Adrenal gland (tissue), 12 donors: ENCODE results near the gene ST7. TPM values are rescaled to one million over a fixed set of nuclear protein-coding genes. Genes with fewer than 3 reads are reported as not detected.

Source experiments
- DNase-seq, 7 donors: peaks; one replicate each; pipeline ENCODE4 v3.0.0-alpha.2; 2019 to 2020
- H3K27ac ChIP-seq, 5 donors: fragments of 200-600 bp; sonication (generic) in 4 of 5; 1 replicate in 3 of 5; 2 replicates in 2 of 5; pipeline versions ENCODE4 v1.5.1 to v1.8.0; 2016 to 2020; ENCODE audit warnings: mild to moderate bottlenecking in 1 of 5
- H3K27me3 ChIP-seq: fragments of 200-600 bp; 2 replicates; pipeline ENCODE4 v1.8.0; 2021
- H3K36me3 ChIP-seq, 2 donors: fragments of 200-600 bp; replicated peaks in 1 of 2; 1 replicate in 1 of 2; 2 replicates in 1 of 2; pipeline versions ENCODE4 v1.5.1 to v1.8.0; 2018 to 2022
- H3K4me1 ChIP-seq, 2 donors: fragments of 200-600 bp; replicated peaks in 1 of 2; 1 replicate in 1 of 2; 2 replicates in 1 of 2; pipeline versions ENCODE4 v1.5.1 to v1.8.0; 2018 to 2021
- H3K4me3 ChIP-seq, 4 donors: fragments of 200-600 bp; sonication (generic) in 3 of 4; one replicate each; pipeline ENCODE4 v1.5.1; 2016 to 2018
- H3K9me3 ChIP-seq, 3 donors: fragments of 200-600 bp; sonication (generic) in 1 of 3; replicated peaks in 1 of 3; 1 replicate in 2 of 3; 2 replicates in 1 of 3; pipeline versions ENCODE4 v1.5.1 to v1.8.0; 2016 to 2021
- POLR2A ChIP-seq, 2 donors: fragments of 450-650 bp; IDR thresholded peaks; one replicate each; pipeline ENCODE4 v1.6.1; 2017; ENCODE audit warnings: antibody characterized with exemption in 2 of 2, mild to moderate bottlenecking in 2 of 2, moderate library complexity in 1 of 2
- WGBS, 4 donors: extraction: QIAGEN DNeasy Blood & Tissue Kit in 2 of 4; methylation state at CpG; one replicate each; pipeline versions ENCODE4 v1.1.5 to v1.1.7; 2013 to 2017; 5-methylcytosine and 5-hydroxymethylcytosine counted together
- intact Hi-C, 2 donors: fragments of 100-400 bp; cut with DNase I; formaldehyde crosslinking; loops; one replicate each; pipeline versions ENCODE4 v1.14.1 to v1.15.0; 2022 to 2023
- polyA plus RNA-seq, 3 donors: library from polyadenylated mRNA; stranded (reverse); fragments of 200-250 nt in 2 of 3; fragments of 350-450 nt in 1 of 3; fragmentation: Illumina TruSeq in 1 of 3; extraction: RNeasy Lipid Tissue Mini Kit (QIAGEN cat#74804) in 1 of 3; gene quantifications; one replicate each; pipeline ENCODE4 v1.2.3, GENCODE V29; 2013 to 2014
- total RNA-seq, 9 donors: library from RNA; depleted of rRNA in 4 of 9; stranded (reverse); fragments of >200 nt in 4 of 9; fragments of 120-200 nt in 1 of 9; fragmentation: NEBNext Ultra II Directional in 1 of 9; extraction: Animal tissue kit (Norgen Biotek cat#: 25700) in 1 of 9; gene quantifications; one replicate each; pipeline versions ENCODE4 v1.1.0 to v1.2.4, GENCODE V29; 2013 to 2023
- TF ChIP-seq, protein P1 (sequence below), 6 experiments: fragments of 450-650 bp in 4 of 6; fragments of 200-600 bp in 2 of 6; sonication (generic) in 1 of 6; IDR thresholded peaks; 1 replicate in 5 of 6; 2 replicates in 1 of 6; pipeline versions ENCODE4 v1.5.1 to v1.8.0; 2016 to 2021; ENCODE audit warnings: antibody characterized with exemption in 6 of 6, mild to moderate bottlenecking in 2 of 6, moderate library complexity in 1 of 6
- donor health status: healthy with polysubstance abuse.
- donor health status: Bipolar disorder and iron deficiency.
- donor health status: DM: yes; HTN: yes; CAD: no.
- donor health status: DM: no; HTN: no; CAD: no.
- donor health status: DM: no; HTN: no; CAD: no.
- donor health status: DM: yes; HTN: yes; CAD: no.

ST7 gene
- total and polyA plus RNA-seq, 12 donors, result 15.7 to 69.9 (median 33.1) TPM

DNA sequence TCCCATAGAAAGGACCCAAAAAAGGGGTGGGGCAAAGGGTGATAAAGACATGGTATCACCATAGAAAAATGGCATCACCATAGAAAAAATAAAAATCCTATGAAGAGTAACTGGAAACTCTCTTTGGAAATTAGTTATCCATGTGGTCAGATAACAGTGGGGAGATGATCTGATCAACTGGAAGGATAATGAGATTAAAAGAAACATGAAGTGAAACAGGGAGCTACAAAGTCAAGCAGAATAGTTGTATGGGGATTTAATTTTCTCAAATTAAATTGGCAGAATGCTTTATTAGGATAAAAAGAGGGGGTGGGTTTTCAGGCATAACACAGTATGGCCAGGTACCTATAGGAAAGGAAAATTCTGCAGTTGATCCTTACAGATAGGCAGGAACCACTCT, 258.3 kb downstream of the ST7 start:
- H3K27me3 ChIP-seq, result no peaks in the 10 kb centered on the region
- H3K27ac ChIP-seq, result no peak overlapping the region
- H3K4me1 ChIP-seq, result no peaks in the 10 kb centered on the region
- no peak for TF ChIP-seq POLR2A (IDR thresholded peaks at IDR 0.05)
- TF ChIP-seq, protein P1, sequence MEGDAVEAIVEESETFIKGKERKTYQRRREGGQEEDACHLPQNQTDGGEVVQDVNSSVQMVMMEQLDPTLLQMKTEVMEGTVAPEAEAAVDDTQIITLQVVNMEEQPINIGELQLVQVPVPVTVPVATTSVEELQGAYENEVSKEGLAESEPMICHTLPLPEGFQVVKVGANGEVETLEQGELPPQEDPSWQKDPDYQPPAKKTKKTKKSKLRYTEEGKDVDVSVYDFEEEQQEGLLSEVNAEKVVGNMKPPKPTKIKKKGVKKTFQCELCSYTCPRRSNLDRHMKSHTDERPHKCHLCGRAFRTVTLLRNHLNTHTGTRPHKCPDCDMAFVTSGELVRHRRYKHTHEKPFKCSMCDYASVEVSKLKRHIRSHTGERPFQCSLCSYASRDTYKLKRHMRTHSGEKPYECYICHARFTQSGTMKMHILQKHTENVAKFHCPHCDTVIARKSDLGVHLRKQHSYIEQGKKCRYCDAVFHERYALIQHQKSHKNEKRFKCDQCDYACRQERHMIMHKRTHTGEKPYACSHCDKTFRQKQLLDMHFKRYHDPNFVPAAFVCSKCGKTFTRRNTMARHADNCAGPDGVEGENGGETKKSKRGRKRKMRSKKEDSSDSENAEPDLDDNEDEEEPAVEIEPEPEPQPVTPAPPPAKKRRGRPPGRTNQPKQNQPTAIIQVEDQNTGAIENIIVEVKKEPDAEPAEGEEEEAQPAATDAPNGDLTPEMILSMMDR (IDR thresholded peaks at IDR 0.05), result no peak
- no peaks in the 10 kb centered on the region for H3K9me3 ChIP-seq
- H3K4me3 ChIP-seq, result no peak overlapping the region
- no peaks in the 10 kb centered on the region for H3K36me3 ChIP-seq
- no peak for DNase-seq
- intact Hi-C loops, result no loop called here

- Histone ChIP-seq H3K27me3 (no peaks in the 10 kb centered on the region), H3K27ac (no peak overlapping the region), H3K36me3 (no peaks in the 10 kb centered on the region), H3K4me3 (no peak overlapping the region), H3K9me3 (no peaks in the 10 kb centered on the region), H3K4me1 (no peaks in the 10 kb centered on the region)
- WGBS, 4 donors, result 75 to 82% (median 78%) methylated on average over 5 of the region's 5 CpGs
- TF ChIP-seq, protein P1 (IDR thresholded peaks at IDR 0.05), result peak; percentile 48 to 81 (median 66)
- no peak for TF ChIP-seq POLR2A (IDR thresholded peaks at IDR 0.05)
- peak; percentile 31 to 72 (median 57) for DNase-seq
- intact Hi-C loops, result no loop called here
Measured at GRCh38 chr7:117212969-117213877, 259.9 kb downstream of the ST7 start.

DNA sequence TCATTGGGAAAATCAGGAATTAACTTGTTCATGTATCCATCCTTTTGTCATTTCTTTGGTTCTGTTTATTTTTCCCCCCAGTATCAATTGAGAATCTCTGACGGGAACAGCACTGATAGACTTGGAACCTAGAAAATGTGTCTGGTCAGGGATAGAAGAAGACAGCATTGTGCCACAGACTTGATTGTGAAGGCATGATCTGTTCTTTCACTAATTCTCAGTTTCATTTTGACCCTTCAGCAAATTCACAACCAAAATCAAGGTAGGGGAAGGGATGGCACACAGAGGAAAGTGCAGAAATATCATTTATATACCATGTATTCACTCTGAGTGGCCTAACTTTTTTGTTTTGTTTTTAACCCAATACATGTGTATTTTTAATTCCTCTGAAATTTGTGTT, 262.7 kb downstream of the ST7 start:
- H3K4me1 ChIP-seq, result no peaks in the 10 kb centered on the region
- H3K9me3 ChIP-seq, result no peaks in the 10 kb centered on the region
- H3K36me3 ChIP-seq, result no peaks in the 10 kb centered on the region
- no peaks in the 10 kb centered on the region for H3K27me3 ChIP-seq
- intact Hi-C loops, result no loop called here
- H3K4me3 ChIP-seq, result no peak overlapping the region
- TF ChIP-seq, protein P1 (IDR thresholded peaks at IDR 0.05), result no peak
- TF ChIP-seq POLR2A (IDR thresholded peaks at IDR 0.05), result no peak
- no peak for DNase-seq
- no peak overlapping the region for H3K27ac ChIP-seq
- WGBS, 4 donors, result 88 to 100% (median 95%) methylated on average over 1 of the region's 1 CpG

GRCh38 chr7:117216436-117217069, 263.3 kb downstream of the ST7 start:
- Histone ChIP-seq H3K4me1 (no peaks in the 10 kb centered on the region), H3K9me3 (no peaks in the 10 kb centered on the region), H3K36me3 (no peaks in the 10 kb centered on the region), H3K27me3 (no peaks in the 10 kb centered on the region), H3K27ac (no peak overlapping the region), H3K4me3 (no peak overlapping the region)
- WGBS, 4 donors, result 88 to 95% (median 93%) methylated on average over 5 of the region's 5 CpGs
- DNase-seq, result no peak
- TF ChIP-seq POLR2A (IDR thresholded peaks at IDR 0.05), result no peak
- TF ChIP-seq, protein P1 (IDR thresholded peaks at IDR 0.05), result no peak
- intact Hi-C loops, result no loop called here
